IPS-NIHi7 (cell line): ENCODE data around the gene CRYBG3.

Source experiments
- DNase-seq: peaks from one replicate; pipeline ENCODE4 v3.0.0; 2012; ENCODE audit warnings: mixed read lengths; ENCODE audit errors: extremely low spot score

The CRYBG3 gene

GRCh38 chr3:97838393-97838792 is 16.6 kb downstream of the CRYBG3 start:
- no peak for DNase-seq

GRCh38 chr3:97839944-97840343 is 18.1 kb downstream of the CRYBG3 start:
- no peak for DNase-seq

DNA sequence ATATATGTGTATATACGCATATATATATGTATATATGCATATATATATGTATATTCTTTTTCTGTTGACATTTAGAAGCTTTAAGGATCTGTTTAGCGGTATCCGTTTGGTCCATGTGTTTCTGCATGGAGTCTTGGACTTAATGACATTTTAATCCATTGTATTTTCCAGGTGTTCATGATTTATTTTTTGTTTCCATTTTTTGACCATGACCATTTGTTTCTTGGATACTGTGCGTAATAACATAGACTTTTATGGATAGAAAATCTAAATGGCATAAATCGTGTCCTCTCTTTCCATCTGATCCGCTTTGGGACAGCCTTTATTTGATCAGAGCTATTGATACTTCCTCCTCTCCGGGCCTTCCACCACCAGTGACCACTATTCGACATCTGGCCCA is 19.5 kb downstream of the CRYBG3 start:
- no peak for DNase-seq

- no peak for DNase-seq
Measured at GRCh38 chr3:97841956-97842355, 20.1 kb downstream of the CRYBG3 start.

- no peak for DNase-seq
Measured at GRCh38 chr3:97848779-97849178, 27.0 kb downstream of the CRYBG3 start.

- DNase-seq = no peak
Measured at GRCh38 chr3:97857401-97857800, 35.6 kb downstream of the CRYBG3 start.

- no peak for DNase-seq
Measured at GRCh38 chr3:97860364-97860763, 38.6 kb downstream of the CRYBG3 start.

GRCh38 chr3:97862582-97862981 is 40.8 kb downstream of the CRYBG3 start:
- DNase-seq = no peak

GRCh38 chr3:97863031-97863430 is 41.2 kb downstream of the CRYBG3 start:
- no peak for DNase-seq

GRCh38 chr3:97863775-97864174 is 42.0 kb downstream of the CRYBG3 start:
- DNase-seq = no peak

DNA sequence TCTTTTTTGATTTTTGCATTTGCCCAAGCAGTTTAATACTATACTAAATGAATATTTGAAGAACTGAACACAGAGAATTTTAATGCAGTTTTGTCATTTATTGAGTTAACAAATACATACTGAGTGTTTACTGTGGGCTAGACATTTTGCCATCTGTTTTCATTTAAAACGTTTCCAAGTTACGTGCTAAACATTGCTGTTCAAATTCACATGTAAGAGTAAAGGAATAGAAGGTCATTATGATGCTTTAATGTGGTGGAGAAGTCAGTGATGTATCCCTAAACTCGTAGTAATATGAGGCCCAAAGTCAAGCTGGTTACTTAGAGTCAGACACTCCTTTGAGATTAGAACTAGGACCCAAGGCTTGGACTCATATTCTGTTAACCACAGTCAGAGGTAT is 49.4 kb downstream of the CRYBG3 start:
- no peak for DNase-seq

- no peak for DNase-seq
Measured at GRCh38 chr3:97871801-97872524, 50.2 kb downstream of the CRYBG3 start.

DNA sequence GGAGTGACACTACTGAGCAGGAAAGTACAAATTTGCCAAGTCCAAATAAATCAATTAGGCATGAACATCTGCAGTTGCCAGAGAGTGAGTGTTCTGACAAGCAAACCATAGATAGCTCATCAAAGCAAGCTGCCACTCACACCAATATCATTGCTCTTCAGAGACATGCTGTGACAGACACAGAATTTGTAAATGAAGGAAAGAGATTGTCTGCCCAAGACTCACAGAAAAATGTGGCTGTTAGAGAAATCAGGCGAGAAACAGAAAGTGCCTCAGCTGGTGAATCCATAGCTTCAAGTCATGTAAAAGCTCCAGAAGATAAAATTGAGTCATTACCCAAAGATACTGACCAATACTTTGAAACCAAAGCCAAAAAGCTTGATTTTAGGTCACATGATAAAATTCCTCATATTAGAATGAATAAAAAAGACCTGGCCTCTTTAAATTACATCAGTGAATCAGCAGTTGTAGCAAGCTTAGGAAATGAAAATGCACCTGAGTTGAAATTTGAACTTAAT is 50.8 kb downstream of the CRYBG3 start:
- no peak for DNase-seq

DNA sequence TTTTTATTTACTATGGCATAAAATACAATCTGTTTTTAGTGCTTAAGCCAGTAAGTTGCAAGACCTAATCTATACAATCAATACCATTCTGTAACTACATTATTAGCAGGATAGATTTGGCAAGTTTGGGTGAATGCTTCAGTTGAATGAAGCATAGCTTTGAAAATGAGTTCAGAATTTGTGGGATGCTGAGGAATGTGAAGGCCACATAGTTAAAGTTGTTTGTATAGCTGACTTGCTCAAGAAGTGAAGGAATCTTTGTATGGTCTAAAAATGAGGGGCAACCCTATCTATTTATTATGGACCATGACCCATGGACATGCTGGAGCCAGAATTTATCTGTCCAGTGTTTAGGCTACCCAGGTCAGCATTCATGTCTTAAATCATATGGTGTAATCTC is 58.5 kb downstream of the CRYBG3 start:
- DNase-seq = no peak

GRCh38 chr3:97882975-97883598 is 61.3 kb downstream of the CRYBG3 start:
- no peak for DNase-seq

GRCh38 chr3:97883736-97884135 is 61.9 kb downstream of the CRYBG3 start:
- DNase-seq = no peak

DNA sequence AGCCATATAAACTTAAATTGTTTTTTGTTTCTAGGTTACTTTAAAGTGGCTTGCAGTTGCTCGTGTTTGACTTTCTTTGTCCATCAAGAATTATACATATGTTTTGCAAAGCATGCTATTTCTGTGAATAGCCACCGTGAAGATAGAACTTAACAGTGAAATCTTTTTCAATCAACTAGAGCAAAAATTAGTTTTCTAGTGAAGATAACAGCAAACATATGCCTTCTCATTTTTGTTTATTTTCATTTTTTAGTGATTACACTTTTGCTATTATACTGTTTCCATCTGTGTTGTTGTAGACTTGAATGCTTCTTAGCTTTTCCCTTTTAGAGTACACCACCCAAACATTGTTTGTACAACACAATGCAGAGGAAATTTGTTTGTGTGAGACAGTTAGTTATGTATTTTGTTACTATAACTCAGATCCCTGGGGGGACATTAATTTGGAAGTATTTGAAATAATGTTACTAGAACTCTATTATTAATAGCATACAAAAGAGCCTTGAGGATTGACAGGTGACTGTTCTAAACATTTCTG is 62.8 kb downstream of the CRYBG3 start:
- DNase-seq = no peak

GRCh38 chr3:97885931-97886824 is 64.4 kb downstream of the CRYBG3 start:
- no peak for DNase-seq

DNA sequence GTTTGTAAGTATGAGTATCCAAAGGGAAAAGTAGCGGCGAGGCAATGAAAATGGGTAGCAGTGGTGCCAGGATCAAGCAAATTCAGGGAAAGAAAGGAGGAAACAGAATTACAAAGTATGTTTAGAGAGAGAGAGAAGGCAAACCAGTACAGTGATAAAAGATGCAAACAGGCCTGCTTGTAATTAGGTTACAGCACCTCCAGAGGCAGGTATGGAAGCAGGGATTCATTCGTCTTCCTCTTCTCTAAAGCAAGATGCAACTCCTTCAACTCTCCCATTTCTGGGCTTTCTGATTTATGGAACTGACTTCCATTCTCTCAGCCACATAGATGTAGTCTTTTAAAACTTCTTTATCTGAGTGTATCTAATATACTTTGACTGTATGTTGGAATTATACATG is 68.0 kb downstream of the CRYBG3 start:
- DNase-seq = peak; percentile 11

DNA sequence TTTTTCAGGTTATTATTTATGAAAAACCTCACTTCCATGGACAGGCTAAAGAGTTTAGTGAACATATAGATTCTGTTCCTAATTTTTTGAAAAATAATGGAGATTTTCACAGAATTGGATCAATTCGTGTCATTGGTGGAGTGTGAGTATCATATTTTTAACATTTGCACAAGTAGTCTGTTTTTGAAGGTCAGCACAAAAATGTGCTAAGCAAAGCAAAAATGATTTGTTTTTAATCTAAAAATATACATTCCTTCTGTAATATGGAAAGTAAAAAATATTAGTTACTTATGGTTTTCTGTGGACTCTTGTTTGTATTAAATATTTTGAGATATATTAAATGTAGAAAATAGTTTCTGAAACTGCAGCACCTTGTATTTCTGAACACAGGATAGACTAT is 71.0 kb downstream of the CRYBG3 start:
- no peak for DNase-seq

DNA sequence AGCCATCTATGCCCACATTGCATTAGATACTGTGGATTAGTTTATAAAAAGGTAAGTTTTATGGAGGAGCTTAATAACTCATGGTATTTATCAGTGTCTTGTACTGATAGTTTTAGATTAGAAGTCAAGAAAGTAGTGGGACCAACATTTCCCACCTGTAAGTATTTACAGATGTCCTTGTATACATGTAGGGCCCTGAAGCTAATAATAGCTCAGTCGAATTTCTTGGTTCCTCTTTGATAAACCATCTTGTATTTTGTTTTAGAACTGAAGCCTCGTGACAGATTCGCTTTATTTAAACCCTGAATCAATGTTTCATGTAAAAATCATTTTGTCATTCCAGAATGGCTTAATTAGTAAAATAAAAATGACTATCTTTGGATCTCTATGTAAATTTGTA is 73.4 kb downstream of the CRYBG3 start:
- no peak for DNase-seq

- DNase-seq = no peak
Measured at GRCh38 chr3:97896129-97896528, 74.3 kb downstream of the CRYBG3 start.
